ENCODE data around the gene LTBP4. TPM values are rescaled to one million over a fixed set of nuclear protein-coding genes. Genes with fewer than 3 reads are reported as not detected.
"Not testable (repeated sequence)": the region's sequence is repeated elsewhere in the genome, so short reads cannot be mapped to it uniquely, and the experiment has no call there.

LTBP4 gene
- total RNA-seq, 1 donor from 2014 or later = 25.3 TPM

GRCh38 chr19:40655684-40656083 lies 54.5 kb downstream of the LTBP4 start:
- not testable (repeated sequence) for DNase-seq (ENCODE audit: low spot score in 2 of 2); FAIRE-seq

- FAIRE-seq = no peak
- DNase-seq (ENCODE audit: low spot score in 2 of 2) = no peak
Measured at GRCh38 chr19:40658031-40658430, 56.9 kb downstream of the LTBP4 start.

DNA sequence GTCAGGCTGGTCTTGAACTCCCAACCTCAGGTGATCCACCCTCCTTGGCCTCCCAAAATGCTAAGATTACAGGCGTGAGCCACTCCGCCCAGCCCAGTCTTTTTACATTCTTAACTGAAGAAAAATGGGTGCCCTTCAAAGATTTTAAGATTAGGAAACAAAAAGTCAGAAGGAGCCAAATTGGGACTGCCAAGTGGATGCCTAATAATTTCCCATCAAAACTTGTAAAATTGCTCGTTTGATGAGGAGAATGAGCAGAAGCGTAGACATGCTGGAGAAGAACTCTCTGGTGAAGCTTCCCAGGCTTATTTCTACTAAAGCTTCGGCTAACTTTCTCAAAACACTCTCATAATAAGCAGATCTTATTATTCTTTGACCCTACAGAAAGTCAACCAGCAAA lies 57.9 kb downstream of the LTBP4 start:
- FAIRE-seq = no peak
- no peak for DNase-seq (ENCODE audit: low spot score in 2 of 2)

DNA sequence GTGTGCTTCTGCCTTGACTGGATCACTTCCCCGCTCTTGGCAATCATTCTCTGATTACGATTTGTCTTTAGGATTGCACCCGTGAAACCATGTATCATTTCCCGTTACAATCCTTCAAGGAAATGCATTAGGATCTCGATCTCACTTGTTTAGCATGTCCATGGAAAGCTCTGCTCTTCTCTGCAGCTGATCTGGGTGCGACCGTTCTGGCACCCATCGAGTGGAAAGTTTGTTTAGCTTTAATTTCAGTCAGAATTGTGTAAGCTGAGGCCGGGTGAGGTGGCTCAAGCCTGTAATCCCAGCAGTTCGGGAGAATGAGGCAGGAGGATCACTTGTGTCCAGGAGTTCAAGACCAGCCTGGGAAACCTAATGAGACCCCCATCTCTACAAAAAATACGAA lies 58.4 kb downstream of the LTBP4 start:
- FAIRE-seq = no peak
- no peak for DNase-seq (ENCODE audit: low spot score in 2 of 2)

DNA sequence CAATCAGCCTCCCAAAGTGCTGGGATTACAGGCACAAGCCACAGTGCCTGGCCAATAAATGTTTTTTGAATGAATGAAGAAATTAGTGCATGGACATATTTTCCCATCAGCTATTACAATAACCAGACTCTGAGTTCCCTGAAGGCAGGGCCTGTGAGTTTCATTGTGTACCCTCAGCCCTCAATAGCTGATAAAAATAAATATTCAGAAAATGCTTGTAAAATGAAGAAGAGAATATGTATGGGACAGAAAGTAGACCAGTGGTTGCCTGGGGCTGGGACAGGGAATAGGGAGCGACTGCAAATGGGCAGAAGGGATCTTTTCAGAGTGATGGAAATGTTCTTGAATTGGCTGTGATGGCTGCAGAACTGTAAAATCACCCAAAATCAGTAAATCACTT lies 60.4 kb downstream of the LTBP4 start:
- FAIRE-seq = no peak
- DNase-seq (ENCODE audit: low spot score in 2 of 2) = no peak

- FAIRE-seq = no peak
- peak; percentile 92 for DNase-seq (ENCODE audit: low spot score in 2 of 2)
Measured at GRCh38 chr19:40662925-40663694, 61.9 kb downstream of the LTBP4 start.

GRCh38 chr19:40663695-40664692 lies 62.8 kb downstream of the LTBP4 start:
- DNase-seq (ENCODE audit: low spot score in 2 of 2) (peak in 1 of 2 donors; percentile 55), FAIRE-seq (no peak)

GRCh38 chr19:40666803-40667438 lies 65.8 kb downstream of the LTBP4 start:
- peak in 1 of 2 donors; percentile 15 for DNase-seq (ENCODE audit: low spot score in 2 of 2)
- FAIRE-seq = no peak

- DNase-seq (ENCODE audit: low spot score in 2 of 2) (no peak), FAIRE-seq (no peak)
Measured at GRCh38 chr19:40667602-40668001, 66.4 kb downstream of the LTBP4 start.

DNA sequence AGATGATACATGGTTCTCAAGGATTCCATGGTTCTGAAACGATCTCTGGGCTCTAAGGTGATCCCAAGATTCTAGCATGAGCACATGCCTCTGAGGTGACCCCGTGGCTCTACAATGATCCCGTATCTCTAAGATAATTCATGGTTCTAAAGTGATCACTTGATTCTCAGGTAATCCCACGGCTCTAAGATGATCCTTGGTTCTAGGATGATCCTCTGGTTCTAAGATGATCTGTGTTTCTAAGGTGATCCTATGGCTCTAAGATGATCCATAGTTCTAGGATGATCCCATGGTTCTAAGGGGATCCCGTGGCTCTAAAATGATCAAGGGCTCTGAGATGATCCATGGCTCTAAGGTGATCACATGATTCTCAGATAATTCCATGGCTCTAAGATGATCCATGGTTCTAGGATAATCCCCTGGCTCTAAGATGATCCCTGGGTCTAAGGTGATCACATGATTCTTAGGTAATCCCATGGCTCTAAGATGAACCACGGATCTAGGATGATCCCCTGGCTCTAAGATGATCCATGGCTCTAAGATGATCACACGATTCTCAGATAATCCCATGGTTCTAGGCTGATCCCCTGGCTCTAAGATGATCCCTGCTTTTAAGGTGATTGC lies 67.9 kb downstream of the LTBP4 start:
- FAIRE-seq = no peak
- no peak for DNase-seq (ENCODE audit: low spot score in 2 of 2)

GRCh38 chr19:40671404-40671803 lies 70.2 kb downstream of the LTBP4 start:
- FAIRE-seq = no peak
- DNase-seq (ENCODE audit: low spot score in 2 of 2) = no peak

GRCh38 chr19:40672038-40672437 lies 70.9 kb downstream of the LTBP4 start:
- FAIRE-seq (no peak), DNase-seq (ENCODE audit: low spot score in 2 of 2) (no peak)

DNA sequence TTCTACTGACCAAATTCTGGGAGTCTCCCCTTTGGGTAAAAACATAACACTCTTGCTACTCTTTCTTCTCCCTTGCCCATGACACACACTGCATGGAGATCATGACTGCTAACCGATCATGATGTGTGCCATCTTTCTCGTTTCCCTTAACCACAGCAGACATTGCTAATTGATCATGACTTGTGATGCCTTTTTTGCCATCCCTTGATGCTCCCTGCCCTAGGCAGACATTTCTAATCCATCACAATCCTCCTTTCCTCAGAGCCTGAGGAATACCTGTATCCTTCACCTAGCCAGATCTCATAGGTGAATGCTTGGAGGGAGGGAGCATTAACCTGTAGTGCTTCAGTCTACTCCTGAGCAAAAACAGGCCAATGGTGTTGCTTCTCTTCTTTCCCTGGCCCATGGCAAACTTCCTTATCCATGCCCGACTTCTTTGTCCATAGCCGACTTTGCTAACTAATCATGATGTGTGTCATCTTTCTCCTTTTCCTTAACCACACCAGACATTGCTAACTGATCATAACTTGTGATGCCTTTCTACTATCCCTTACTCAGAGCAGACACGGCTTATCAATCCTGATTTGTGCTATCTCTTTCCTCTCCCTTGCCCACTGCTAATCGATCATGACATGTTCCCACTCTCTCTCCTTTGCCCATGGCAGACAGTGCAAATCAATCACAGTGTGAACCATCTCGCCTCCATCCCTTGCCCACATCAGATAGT lies 71.6 kb downstream of the LTBP4 start:
- DNase-seq (ENCODE audit: low spot score in 2 of 2) (no peak), FAIRE-seq (no peak)

- DNase-seq (ENCODE audit: low spot score in 2 of 2) (no peak), FAIRE-seq (no peak)
Measured at GRCh38 chr19:40673397-40673796, 72.2 kb downstream of the LTBP4 start.

GRCh38 chr19:40674291-40674690 lies 73.1 kb downstream of the LTBP4 start:
- FAIRE-seq = no peak
- DNase-seq (ENCODE audit: low spot score in 2 of 2) = no peak

- DNase-seq (ENCODE audit: low spot score in 2 of 2) (no peak), FAIRE-seq (no peak)
Measured at GRCh38 chr19:40677156-40677555, 76.0 kb downstream of the LTBP4 start.
